GM21737 (cell line): ENCODE measurements around the gene KCNH5.
"Not testable (repeated sequence)": the region's sequence is repeated elsewhere in the genome, so short reads cannot be mapped to it uniquely, and the experiment has no call there.

Source experiments
- ATAC-seq: cut with Tn5 transposase; IDR thresholded peaks from one replicate; pipeline ENCODE4 v1.9.1; 2021; ENCODE audit warnings: mild to moderate bottlenecking, moderate library complexity; ENCODE audit not compliant: unreplicated experiment

KCNH5 gene

GRCh38 chr14:62894736-62895135 is 150.5 kb downstream of the KCNH5 start:
- ATAC-seq = no peak

DNA sequence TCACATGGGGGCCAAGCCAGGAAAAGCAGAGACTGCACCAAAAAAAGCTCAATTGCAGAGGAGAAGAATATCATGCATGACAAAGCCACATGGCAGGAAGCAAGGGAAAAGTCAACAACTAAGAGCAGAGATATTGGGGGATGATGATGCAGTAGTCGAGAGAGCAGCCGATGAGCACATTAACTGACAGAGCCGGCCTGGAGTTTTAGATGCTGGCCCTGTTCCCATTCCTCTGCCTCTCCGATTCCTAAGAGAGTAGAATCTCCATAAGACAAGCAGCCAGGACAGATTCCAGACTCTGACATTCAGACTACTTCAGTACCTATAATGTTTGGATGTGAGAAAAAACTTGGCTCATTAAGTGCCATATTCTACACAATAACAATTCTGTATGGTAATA is 155.9 kb downstream of the KCNH5 start:
- ATAC-seq = no peak

- ATAC-seq = no peak
Observed at GRCh38 chr14:62886461-62886860, 158.8 kb downstream of the KCNH5 start.

DNA sequence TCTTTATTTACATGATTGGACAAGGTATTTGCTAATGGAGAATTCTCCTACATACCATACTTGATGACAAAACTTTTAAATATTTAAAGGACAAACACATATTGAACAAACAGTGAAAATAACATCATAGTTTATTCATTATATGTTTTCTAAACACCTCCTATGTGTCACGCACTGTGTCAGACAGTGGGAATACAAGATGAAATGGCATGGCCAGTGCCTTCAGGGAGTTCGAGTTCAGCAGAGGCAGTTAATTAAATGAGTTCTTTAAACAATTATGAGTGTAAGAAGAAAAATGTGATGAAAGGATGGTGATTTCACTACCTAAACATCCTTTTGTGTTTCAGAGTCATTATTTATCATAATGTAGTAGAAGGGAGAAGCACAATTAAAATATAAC is 159.8 kb downstream of the KCNH5 start:
- no peak for ATAC-seq

DNA sequence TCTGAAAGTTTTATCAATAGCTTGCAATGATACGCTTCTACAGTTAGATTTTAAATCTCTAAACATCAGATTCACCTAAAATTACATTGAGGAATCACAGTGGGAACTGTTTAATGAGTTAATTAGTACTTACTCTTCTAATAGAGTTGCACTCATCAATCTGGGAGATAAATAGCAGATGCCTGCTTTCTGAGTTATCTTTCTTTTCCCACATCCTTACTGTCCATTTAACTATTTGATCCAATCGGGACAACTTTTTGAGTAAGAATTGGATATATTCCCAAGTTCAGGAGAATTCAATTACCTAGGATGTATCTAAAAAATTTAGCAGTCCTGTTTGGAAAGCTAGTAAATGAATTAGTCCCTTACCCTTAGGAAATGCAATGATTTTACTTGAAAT is 162.3 kb downstream of the KCNH5 start:
- no peak for ATAC-seq

GRCh38 chr14:62866376-62866775 is 178.9 kb downstream of the KCNH5 start:
- ATAC-seq = no peak

DNA sequence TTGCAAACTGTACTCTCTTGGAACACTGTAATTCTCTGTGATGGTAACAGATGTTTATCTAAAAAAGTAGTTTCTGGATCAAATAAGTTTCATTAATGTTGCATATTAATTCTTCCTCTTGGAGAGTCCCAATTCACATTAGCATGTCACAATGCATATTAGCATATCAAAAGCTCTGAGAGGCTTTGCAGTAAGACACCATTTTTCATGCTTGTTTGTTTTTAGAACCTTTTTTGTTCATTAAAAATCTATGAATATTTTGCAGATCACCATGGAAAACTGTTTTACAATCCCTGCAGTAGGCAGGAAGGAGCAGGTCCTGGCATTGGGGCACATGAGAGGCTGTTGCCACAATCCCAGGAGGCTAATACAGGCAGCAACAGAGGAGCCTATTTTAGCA is 180.7 kb downstream of the KCNH5 start:
- no peak for ATAC-seq

DNA sequence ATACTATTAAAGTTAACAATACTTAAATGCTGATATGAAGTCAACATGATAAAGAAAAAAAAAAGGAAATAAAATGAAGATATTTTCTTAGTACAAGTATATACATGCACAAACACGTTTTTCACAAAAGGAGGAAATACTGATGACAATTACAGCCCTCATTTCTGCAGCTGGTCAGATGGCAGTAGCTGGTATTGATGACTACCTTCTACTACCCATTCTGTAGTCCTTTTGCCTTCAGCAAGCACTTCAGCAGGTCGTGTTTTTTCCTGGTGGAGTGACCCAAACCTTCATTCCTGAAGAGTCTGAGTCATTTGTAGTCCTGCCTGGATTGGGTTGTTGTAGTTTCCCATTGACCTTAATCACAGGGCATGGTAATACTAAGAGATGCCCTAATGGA is 187.2 kb downstream of the KCNH5 start:
- ATAC-seq = not testable (repeated sequence)

DNA sequence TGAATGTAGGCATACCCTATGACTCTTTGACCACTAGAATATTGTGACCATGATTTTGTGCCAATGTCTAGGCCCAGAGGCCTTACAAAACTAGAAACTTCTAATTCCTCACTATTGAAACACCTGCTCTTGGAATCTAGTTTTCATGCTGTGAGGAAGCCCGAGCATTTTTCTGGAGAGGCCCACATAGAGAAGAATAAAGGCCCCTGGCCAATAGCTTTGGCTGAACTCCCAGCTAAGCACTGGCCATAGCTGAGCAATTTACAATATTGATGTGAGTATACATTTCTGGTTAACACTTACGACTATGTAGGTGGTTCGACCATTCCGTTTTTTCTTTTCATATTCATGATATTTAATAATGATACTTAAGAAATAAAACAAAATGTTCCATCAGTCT is 190.3 kb downstream of the KCNH5 start:
- ATAC-seq = no peak

- ATAC-seq = no peak
Observed at GRCh38 chr14:62847168-62847567, 198.1 kb downstream of the KCNH5 start.

GRCh38 chr14:62844546-62844945 is 200.7 kb downstream of the KCNH5 start:
- ATAC-seq = no peak

DNA sequence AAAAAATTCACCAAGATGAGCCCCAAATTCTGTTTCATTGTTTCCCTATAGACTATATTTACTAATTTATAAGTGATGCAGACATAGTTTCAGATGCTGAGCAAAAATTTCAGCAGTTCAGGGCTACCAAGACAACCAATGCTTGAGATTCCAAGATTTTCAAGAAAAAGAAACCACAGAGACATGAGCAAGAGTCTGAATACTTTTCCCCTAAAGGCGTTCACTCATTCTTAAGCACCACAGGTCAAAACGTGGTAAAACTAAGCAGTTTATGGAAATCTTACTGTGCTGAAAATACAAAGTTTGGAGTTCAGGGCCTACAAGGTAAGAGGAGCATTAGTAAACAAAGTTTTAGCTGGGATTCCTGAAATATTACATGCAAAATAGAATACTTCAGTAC is 221.2 kb downstream of the KCNH5 start:
- ATAC-seq = no peak

- no peak for ATAC-seq
Observed at GRCh38 chr14:62819931-62820330, 225.3 kb downstream of the KCNH5 start.

DNA sequence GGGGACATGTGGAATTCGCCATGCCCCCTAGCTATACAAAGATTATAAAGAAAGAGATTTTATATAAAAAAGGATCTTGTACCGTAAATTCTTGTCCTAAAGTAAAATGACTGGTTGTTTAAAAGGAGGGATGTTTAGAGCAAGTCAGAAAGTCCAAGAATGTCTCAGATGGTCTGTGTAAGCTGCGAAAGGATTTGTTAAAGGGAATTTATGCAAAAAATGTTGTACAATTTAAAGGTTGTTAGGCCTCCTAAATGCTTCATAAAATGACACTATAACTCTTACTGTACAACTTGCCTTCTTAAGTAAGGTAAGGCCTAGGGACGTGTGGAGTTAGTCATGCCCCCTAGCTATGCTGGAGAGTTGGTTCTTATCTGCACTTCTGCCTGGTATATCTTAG is 237.6 kb downstream of the KCNH5 start:
- no peak for ATAC-seq

- ATAC-seq = no peak
Observed at GRCh38 chr14:62800577-62800976, 244.7 kb downstream of the KCNH5 start.

GRCh38 chr14:62796431-62796830 is 248.8 kb downstream of the KCNH5 start:
- ATAC-seq = no peak

DNA sequence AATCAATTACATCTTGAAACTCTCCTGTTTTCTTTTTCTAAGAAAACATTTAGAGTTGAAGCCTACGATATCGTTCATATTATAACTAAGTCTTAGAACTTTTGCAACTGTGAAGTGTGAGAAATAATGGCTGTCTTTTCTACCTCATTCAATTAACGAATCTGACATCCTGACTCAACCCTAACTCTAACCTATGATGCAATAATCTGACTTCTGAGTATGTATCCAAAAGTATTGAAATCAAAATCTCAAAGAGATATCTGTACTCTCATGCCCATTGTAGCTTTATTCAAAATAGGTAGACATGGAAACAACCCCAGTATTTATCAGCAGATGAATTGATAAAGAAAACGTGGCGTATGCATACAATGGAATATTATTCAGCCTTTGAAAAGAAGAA is 252.7 kb downstream of the KCNH5 start:
- no peak for ATAC-seq

DNA sequence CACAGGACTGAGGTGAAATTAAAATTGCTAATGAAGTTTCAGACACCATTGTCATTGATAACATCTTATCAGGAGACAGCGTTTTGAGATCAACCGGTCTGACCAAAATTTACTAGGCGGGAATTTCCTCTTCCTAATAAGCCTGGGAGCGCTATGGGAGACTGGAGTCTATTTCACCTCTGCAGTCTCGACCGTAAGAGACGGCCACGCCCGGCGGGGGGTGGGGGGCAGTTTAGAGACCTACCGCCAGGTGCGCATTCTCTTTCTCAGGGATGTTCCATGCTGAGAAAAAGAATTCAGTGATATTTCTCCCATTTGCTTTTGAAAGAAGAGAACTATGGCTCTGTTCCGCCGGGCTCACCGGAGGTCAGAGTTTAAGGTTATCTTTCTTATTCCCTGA is 263.9 kb downstream of the KCNH5 start:
- not testable (repeated sequence) for ATAC-seq

- ATAC-seq = no peak
Observed at GRCh38 chr14:62778852-62779251, 266.4 kb downstream of the KCNH5 start.

DNA sequence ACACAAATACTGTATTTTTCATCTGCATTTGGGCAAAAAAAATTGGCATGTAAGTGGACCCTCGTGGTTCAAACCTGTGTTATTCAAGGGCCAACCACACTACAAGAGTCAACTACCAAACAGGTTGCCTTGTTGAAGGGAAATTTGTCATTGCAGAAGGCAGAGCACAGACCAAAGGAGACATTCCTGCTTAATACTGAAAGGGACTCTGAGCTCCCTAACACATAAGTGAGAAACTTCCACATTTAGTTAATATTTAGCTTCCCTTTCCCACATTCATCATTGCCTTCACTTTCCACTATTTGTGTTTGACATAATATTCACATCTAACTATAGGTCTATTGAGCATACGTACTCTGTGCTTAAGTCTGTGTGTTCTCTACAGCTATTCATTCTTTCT is 266.9 kb downstream of the KCNH5 start:
- no peak for ATAC-seq

DNA sequence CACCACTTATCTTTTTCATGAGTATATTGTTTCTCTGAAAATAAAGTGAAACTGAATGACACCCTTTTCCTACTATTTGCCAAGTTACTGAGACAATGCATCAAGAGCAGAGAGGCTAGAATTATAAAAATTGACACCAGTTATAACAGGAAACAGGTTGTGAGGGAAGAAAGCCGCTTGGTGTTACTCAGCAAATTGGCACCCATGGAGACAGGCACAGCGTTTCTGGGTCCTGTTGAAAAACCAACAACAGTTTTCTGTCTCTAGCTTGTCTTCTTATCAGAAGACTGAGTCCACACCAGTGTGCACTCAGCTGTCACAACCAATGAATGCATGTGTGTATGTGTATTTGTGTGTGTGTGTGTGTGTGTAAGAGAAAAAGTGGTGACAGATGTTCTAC is 267.7 kb downstream of the KCNH5 start:
- ATAC-seq = no peak

GRCh38 chr14:62776300-62776699 is 269.0 kb downstream of the KCNH5 start:
- no peak for ATAC-seq

GRCh38 chr14:62768753-62769152 is 276.5 kb downstream of the KCNH5 start:
- ATAC-seq = no peak

GRCh38 chr14:62763951-62764350 is 281.3 kb downstream of the KCNH5 start:
- no peak for ATAC-seq
